Posterior vena cava (tissue), 2 donors: Measurements from ENCODE around the gene BRD7. TPM values are rescaled to one million over a fixed set of nuclear protein-coding genes. Genes with fewer than 3 reads are reported as not detected.

Experiments
- DNase-seq: peaks from one replicate; pipeline ENCODE4 v3.0.0-alpha.2; 2020; ENCODE audit warnings: low spot score
- intact Hi-C, 2 donors: fragments of 100-400 bp; cut with DNase I; formaldehyde crosslinking; loops; one replicate each; pipeline versions ENCODE4 v1.14.1 to v1.14.2; 2022 to 2023
- total RNA-seq, 2 donors: library from RNA; stranded (reverse); fragmentation: NEBNext Ultra II Directional; extraction: Animal tissue kit (Norgen Biotek cat#: 25700); gene quantifications; one replicate each; pipeline ENCODE4 v1.2.1, GENCODE V29; 2021
- donor health status: DM: yes; HTN: yes; CAD: no.
- donor health status: DM: yes; HTN: yes; CAD: no.

Gene BRD7
- total RNA-seq, 2 donors from 2014 or later = 54.5 to 71.3 TPM

DNA sequence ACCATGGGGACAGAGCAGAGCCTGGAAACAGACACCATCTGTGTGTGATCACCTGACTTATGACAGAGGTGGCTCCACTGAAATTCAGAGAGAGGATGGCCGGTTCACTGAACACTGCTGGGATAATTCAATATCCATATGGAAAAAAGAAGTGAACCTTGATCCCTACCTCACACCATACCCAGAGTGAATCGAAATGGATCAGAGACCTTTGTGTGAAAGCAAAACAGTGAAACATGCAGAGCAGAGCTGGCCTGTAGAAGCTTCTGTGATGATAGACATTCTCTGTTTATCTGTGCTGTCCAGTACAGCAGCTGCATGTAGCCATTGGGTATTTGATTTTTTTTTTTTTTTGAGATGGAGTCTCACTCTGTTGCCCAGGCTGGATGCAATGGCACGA, 82.1 kb downstream of the BRD7 start:
- DNase-seq = no peak
- intact Hi-C loops = no loop called here

GRCh38 chr16:50285406-50286003, 83.3 kb downstream of the BRD7 start:
- no peak for DNase-seq
- intact Hi-C loops = no loop called here

- intact Hi-C loops = no loop called here
- DNase-seq = no peak
Observed at GRCh38 chr16:50284131-50284911, 84.5 kb downstream of the BRD7 start.

DNA sequence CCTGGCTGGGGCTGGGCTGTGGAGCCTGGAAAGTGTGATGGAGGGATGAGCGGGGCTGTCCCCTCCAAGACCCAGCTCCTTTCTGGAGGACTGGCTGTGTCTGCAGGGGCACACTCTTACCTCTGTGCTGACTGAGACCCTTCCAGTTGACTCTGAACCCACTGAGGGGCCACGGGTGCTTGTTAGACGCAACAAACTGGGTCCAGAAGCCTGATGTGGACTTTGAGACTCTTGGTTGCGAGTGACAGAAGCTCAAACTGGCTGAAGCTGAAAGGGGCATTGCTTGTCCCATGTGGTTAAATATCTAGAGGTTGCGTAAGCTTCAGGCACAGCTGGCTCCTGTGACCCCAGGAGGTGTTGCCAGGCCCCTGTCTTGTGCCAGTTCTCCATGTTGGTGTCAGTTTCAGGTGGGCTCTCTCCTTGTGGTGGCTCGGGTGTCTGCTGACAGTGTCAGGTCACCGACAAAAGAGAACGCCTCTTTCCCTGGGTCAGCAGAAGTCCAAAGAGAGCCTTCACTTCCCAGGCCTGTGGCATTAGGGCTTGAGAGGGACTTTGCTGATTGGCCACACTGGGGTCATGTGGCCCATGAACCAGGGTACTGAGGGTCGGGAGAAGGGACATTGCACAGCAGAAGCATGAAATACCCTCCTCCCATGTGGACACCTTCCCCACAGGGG, 85.7 kb downstream of the BRD7 start:
- DNase-seq = no peak
- intact Hi-C loops = no loop called here

GRCh38 chr16:50282010-50282538, 86.7 kb downstream of the BRD7 start:
- DNase-seq = peak; percentile 94
- intact Hi-C loops = no loop called here

DNA sequence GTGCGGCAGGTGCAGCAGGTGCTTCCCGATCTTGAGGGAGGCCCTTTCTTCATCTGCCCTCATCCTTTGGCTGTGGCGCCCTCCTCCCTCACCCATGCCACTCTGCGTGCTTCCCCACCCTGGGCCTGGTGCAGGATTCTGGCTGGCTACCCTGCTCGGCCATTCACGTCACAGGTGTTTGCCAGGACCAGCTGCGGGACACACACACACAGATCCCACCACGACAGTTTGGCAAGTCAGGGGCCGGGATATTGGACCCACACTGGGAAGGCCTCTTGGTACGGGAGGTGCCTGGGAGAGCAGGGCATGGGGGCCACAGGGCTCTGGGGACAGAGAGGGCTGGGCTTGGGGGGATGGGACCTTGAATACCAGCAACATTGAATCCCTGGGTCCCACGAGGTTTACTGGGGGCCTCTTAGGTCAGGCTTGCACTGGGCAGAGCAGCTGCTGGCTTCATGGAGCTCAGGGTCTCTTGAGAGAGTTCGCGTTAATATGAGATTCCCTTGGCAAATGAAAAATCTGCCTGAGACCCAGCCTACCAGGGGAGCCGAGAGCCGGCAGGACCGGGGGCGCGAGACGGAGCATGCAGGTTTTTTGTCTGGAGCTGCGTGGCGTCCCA, 87.3 kb downstream of the BRD7 start:
- peak; percentile 76 for DNase-seq
- intact Hi-C loops = no loop called here

GRCh38 chr16:50280932-50281331, 87.9 kb downstream of the BRD7 start:
- DNase-seq = peak; percentile 30
- intact Hi-C loops = no loop called here

DNA sequence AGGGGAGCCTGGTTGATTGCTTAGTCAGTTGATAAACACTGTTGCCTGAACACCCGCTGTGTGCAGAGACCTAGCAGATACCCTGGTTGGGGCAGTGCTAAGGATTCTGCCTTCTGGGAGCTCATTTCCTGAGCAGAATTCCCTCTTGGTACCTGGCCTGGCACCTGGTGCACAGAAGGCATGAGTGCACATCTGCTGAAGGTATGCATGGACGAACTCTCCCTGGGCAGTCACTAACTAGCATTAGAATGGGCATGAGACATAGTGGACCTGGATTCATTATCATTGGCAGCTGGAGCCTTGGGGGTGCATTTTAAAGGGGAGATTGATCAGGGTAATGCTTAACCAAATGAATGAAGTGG, 89.3 kb downstream of the BRD7 start:
- DNase-seq = peak; percentile 8
- intact Hi-C loops = no loop called here

- DNase-seq = peak; percentile 5
- intact Hi-C loops = no loop called here
Observed at GRCh38 chr16:50278251-50278650, 90.5 kb downstream of the BRD7 start.

- DNase-seq = no peak
- intact Hi-C loops = no loop called here
Observed at GRCh38 chr16:50276801-50277555, 91.8 kb downstream of the BRD7 start.

DNA sequence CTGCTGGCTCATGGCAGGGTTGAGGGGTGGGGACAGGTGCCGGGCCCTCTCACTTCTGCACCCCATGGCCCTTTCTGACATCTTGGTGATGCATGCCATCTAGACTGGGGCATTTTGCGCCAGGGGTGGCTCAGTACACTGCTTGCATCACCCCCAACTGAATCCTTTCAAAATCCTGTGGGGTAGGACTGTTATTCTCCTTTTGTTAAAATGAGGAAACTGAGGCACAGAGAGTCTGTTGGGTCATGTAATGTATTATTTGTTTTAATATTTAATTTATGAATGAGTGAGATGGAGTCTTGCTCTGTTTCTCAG, 92.5 kb downstream of the BRD7 start:
- intact Hi-C loops = no loop called here
- no peak for DNase-seq

GRCh38 chr16:50275428-50276325, 93.1 kb downstream of the BRD7 start:
- peak; percentile 79 for DNase-seq
- intact Hi-C loops = no loop called here

DNA sequence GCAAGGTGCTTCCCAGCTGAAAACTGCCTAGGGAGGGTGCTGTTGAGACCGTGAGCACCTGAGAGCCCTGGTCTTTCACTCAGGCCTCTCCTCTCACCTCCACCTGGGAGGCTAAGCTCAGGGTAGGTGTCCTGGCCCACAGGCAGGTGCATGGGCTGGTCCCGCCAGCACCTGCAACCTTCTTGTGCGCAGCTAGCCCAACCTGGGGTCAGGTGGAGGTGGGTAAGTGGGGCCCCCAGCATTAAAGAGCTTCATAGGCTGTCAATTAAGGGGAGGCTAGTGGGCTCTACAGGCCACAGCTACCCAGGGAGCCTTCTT, 93.7 kb downstream of the BRD7 start:
- peak; percentile 66 for DNase-seq
- intact Hi-C loops = no loop called here

DNA sequence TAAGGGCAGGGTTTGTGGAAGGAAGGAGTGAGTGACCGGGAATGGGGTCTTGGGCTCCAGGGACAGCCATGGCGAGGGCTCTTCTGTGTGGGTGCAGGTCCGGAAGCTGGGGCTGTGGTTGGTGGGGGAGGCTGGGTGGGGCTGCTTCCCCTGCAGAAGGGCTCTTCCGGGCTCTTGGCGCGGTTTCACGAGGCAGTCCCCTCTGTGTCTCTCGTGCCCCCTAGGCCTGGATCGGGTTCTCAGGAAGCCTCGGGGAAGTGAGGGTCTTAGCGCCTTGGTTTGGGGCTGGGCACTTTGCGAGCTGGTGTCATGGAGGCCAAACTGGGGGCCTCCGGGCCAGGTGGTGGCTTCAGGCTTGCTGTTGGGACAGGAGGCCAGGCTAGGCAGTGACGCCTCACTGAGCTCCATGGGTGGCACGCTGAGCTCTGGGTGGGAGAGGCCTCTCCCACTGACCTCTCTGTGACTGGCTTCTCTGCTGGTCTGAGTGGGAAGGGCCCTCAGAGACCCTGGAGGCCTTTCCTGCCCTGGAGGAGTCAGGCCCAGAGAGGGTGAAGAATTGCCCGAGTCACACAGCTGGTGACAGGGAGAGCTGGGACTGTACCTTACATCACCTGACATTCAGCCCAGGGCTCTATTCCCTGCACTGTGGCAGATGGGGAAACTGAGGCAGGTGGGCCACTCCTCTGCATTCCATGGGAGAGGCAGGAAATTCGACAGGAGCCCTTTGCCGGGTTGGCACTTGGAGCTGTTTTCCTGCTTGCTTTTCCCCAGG, 94.3 kb downstream of the BRD7 start:
- intact Hi-C loops = no loop called here
- DNase-seq = peak; percentile 62

DNA sequence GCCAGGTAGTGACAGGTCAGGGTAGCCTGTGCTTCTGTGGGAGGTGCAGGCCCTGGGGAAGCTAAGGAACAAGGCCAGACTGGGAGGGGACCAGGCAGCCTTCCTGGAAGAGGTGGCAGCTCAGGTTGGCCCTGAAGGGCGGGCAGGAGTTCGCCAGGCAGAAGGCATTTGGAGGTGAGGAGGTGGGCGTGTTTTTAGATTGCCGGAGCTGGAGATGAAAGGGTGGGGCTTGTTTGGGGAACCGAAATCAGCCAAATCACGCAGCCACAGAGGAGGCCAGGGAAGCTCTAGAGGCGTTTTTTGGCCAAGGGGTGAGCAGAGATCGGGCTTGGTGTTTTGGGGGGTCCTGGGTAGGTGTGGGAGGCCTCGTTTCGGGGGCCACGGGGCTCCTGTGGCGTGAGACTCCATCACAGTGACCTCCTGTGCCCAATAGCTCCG, 94.9 kb downstream of the BRD7 start:
- peak; percentile 78 for DNase-seq

DNA sequence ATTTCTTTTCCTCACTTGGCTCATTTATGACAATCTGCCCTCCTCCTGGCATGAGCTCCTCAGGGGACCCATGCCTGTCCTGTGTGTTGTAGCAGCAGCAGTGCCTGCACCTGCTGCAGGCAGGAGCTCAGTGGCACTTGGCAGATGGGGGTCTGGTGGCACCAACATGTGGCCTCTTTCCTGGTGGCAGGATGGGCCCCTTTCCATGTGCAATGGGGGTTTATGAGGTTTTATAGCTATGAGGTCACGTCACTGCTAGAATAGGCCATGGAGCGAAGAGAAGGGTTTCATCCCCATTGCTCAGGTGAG, 95.5 kb downstream of the BRD7 start:
- intact Hi-C loops = no loop called here
- no peak for DNase-seq

More for the DNA sequence above, 94.9 kb downstream of the BRD7 start:
- intact Hi-C loops = no loop called here

GRCh38 chr16:50272687-50273381, 96.0 kb downstream of the BRD7 start:
- intact Hi-C loops = no loop called here
- DNase-seq = peak; percentile 64
